Measurements from ENCODE around the gene CFAP410.

The CFAP410 gene

DNA sequence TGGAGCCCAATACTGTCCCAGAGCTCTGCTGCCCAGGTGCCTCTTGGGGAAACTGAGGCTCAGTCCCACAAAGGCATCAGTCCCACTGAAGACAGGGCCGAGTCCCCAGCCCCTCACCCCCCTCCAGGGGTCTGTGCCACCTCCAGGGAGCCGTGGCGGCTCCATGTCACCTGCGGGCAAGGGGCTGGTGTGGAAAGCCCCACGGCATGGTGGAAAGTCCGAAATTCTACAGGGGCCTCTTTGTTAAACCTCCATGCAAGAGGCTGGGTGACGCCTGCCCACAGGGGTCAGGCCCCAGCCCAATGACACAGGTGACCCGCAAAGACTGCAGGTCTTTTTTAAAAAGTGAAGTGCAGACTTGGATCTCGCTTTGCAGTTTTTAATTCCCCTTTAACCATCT is 56.8 kb downstream of the CFAP410 start:
- Histone ChIP-seq H3K4me1 (no peaks in the 10 kb centered on the region), H3K27me3 (no peaks in the 10 kb centered on the region), H3K9me3 (no peaks in the 10 kb centered on the region), H3K36me3 (no peaks in the 10 kb centered on the region), H3K4me3 (ENCODE audit: low read depth, low read length) (no peak overlapping the region)
- TF ChIP-seq, protein P1, sequence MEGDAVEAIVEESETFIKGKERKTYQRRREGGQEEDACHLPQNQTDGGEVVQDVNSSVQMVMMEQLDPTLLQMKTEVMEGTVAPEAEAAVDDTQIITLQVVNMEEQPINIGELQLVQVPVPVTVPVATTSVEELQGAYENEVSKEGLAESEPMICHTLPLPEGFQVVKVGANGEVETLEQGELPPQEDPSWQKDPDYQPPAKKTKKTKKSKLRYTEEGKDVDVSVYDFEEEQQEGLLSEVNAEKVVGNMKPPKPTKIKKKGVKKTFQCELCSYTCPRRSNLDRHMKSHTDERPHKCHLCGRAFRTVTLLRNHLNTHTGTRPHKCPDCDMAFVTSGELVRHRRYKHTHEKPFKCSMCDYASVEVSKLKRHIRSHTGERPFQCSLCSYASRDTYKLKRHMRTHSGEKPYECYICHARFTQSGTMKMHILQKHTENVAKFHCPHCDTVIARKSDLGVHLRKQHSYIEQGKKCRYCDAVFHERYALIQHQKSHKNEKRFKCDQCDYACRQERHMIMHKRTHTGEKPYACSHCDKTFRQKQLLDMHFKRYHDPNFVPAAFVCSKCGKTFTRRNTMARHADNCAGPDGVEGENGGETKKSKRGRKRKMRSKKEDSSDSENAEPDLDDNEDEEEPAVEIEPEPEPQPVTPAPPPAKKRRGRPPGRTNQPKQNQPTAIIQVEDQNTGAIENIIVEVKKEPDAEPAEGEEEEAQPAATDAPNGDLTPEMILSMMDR (IDR thresholded peaks at IDR 0.05; ENCODE audit: low read depth, low read length), result no peak
- no peak for DNase-seq

- no peaks in the 10 kb centered on the region for H3K27me3 ChIP-seq
- TF ChIP-seq, protein P1 (IDR thresholded peaks at IDR 0.05; ENCODE audit: low read depth, low read length), result no peak
- no peaks in the 10 kb centered on the region for H3K4me1 ChIP-seq
- no peaks in the 10 kb centered on the region for H3K36me3 ChIP-seq
- DNase-seq, result no peak
- H3K4me3 ChIP-seq (ENCODE audit: low read depth, low read length), result no peak overlapping the region
- no peaks in the 10 kb centered on the region for H3K9me3 ChIP-seq
Measured at GRCh38 chr21:44281801-44282200, 57.4 kb downstream of the CFAP410 start.

GRCh38 chr21:44279354-44280260 is 59.6 kb downstream of the CFAP410 start:
- H3K9me3 ChIP-seq, result no peaks in the 10 kb centered on the region
- TF ChIP-seq, protein P1 (IDR thresholded peaks at IDR 0.05; ENCODE audit: low read depth, low read length), result no peak
- H3K36me3 ChIP-seq, result no peaks in the 10 kb centered on the region
- H3K27me3 ChIP-seq, result no peaks in the 10 kb centered on the region
- H3K4me3 ChIP-seq (ENCODE audit: low read depth, low read length), result no peak overlapping the region
- H3K4me1 ChIP-seq, result no peaks in the 10 kb centered on the region
- no peak for DNase-seq

All from BE2C (cell line).